ENCODE measurements around the gene UBAC2. TPM values are rescaled to one million over a fixed set of nuclear protein-coding genes. Genes with fewer than 3 reads are reported as not detected.

Gene UBAC2
- total RNA-seq, 1 experiment from 2014 or later = 103 TPM

DNA sequence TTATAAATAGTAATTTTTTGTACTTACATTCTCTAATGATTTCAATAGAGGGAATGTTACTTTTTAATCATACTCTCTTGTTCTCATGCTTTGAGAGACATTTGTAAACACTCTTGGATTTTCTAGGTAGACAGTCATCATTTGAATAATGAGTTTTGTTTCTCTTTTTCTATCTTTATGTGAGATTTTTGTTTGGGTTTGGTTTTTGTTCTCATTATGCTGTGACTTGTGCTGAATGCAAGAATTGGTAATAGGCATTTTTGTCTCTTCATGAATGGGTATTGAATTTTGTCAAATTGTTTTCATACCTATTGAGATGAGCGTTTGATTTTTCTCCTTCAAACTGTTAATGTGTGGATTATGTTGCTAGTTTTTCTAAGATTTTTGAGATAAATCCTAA is 163.3 kb downstream of the UBAC2 start:
- intact Hi-C loops (cut with micrococcal nuclease; ENCODE audit: unreplicated experiment) = no loop called here
- Histone ChIP-seq H3K36me3 (ENCODE audit: control insufficient read depth, insufficient read depth, low read length) (no peaks in the 10 kb centered on the region), H3K4me1 (no peaks in the 10 kb centered on the region), H3K4me3 (ENCODE audit: low read depth, low read length) (no peak overlapping the region), H3K9me3 (no peaks in the 10 kb centered on the region), H3K27me3 (replicated peaks; ENCODE audit: control insufficient read depth, insufficient read depth, low read length) (no peaks in the 10 kb centered on the region)
- DNase-seq = no peak
- no TSS peak for BruUV-seq (replicated peaks)
- no peak overlapping the region for H3K27ac Mint-ChIP-seq (ENCODE audit: unreplicated experiment)
- peaks cover 25% of the 10 kb centered on the region for H3K36me3 Mint-ChIP-seq (ENCODE audit: insufficient read depth, unreplicated experiment)
- ChIA-PET POLR2A (no interaction called here), CTCF (no interaction called here)
- no peaks in the 10 kb centered on the region for H3K9me3 Mint-ChIP-seq (ENCODE audit: unreplicated experiment)
- H3K4me3 Mint-ChIP-seq (ENCODE audit: unreplicated experiment) = no peak overlapping the region
- no peaks in the 10 kb centered on the region for H3K4me1 Mint-ChIP-seq (ENCODE audit: low read depth, unreplicated experiment)
- H3K27me3 Mint-ChIP-seq (ENCODE audit: insufficient read depth, unreplicated experiment) = no peaks in the 10 kb centered on the region
- TF ChIP-seq CTCF (IDR thresholded peaks at IDR 0.05; ENCODE audit: insufficient read depth in 1 of 2, low read depth in 1 of 2, low read length in 1 of 2, severe bottlenecking in 1 of 2, unreplicated experiment in 1 of 2) = no peak

GRCh38 chr13:99366075-99366987 is 165.7 kb downstream of the UBAC2 start:
- Mint-ChIP-seq H3K4me1 (ENCODE audit: low read depth, unreplicated experiment) (no peaks in the 10 kb centered on the region), H3K27ac (ENCODE audit: unreplicated experiment) (no peak overlapping the region), H3K9me3 (ENCODE audit: unreplicated experiment) (no peaks in the 10 kb centered on the region), H3K36me3 (ENCODE audit: insufficient read depth, unreplicated experiment) (peaks cover 31% of the 10 kb centered on the region), H3K27me3 (ENCODE audit: insufficient read depth, unreplicated experiment) (no peaks in the 10 kb centered on the region), H3K4me3 (ENCODE audit: unreplicated experiment) (no peak overlapping the region)
- Histone ChIP-seq H3K36me3 (ENCODE audit: control insufficient read depth, insufficient read depth, low read length) (peaks cover 2% of the 10 kb centered on the region; the same call in 1 of the 2 replicates), H3K9me3 (no peaks in the 10 kb centered on the region), H3K4me1 (no peaks in the 10 kb centered on the region), H3K27me3 (replicated peaks; ENCODE audit: control insufficient read depth, insufficient read depth, low read length) (no peaks in the 10 kb centered on the region), H3K4me3 (ENCODE audit: low read depth, low read length) (no peak overlapping the region)
- POLR2A ChIA-PET = no interaction called here
- CTCF ChIA-PET = no interaction called here
- intact Hi-C loops (cut with micrococcal nuclease; ENCODE audit: unreplicated experiment) = no loop called here
- BruUV-seq (replicated peaks) = no TSS peak
- DNase-seq = no peak
- TF ChIP-seq CTCF (IDR thresholded peaks at IDR 0.05; ENCODE audit: insufficient read depth in 1 of 2, low read depth in 1 of 2, low read length in 1 of 2, severe bottlenecking in 1 of 2, unreplicated experiment in 1 of 2) = no peak

DNA sequence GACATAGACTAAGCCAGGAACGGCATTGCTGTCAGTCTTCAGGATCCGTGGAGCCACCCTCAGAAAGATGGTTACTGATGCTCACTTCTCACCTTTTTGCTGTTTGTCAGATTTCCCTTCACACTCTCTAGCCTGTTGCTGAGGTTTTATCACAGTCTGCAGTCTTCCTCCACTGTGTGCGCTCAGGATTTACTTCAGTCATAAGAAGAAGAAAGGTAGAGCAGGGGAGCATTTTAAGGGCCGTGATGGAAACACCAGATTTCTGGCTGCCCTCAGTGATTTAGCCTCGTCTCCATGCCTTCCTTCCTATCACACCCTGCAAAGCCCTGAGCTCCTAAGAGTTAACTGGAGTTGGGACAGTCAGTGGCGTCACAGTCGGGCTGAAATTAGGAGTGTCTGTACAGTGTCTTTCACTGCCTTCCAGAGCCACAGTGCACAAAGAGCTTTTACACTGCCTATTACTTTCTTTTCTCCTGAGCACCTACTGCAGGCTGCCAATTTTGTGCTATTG is 166.5 kb downstream of the UBAC2 start:
- CTCF ChIA-PET = no interaction called here

More for the DNA sequence above, 166.5 kb downstream of the UBAC2 start:
- DNase-seq = no peak
- Mint-ChIP-seq H3K36me3 (ENCODE audit: insufficient read depth, unreplicated experiment) (peaks cover 35% of the 10 kb centered on the region), H3K4me3 (ENCODE audit: unreplicated experiment) (no peak overlapping the region), H3K27ac (ENCODE audit: unreplicated experiment) (no peak overlapping the region), H3K4me1 (ENCODE audit: low read depth, unreplicated experiment) (no peaks in the 10 kb centered on the region), H3K9me3 (ENCODE audit: unreplicated experiment) (no peaks in the 10 kb centered on the region), H3K27me3 (ENCODE audit: insufficient read depth, unreplicated experiment) (no peaks in the 10 kb centered on the region)
- Histone ChIP-seq H3K4me3 (ENCODE audit: low read depth, low read length) (no peak overlapping the region), H3K36me3 (ENCODE audit: control insufficient read depth, insufficient read depth, low read length) (peaks cover 2% of the 10 kb centered on the region; the same call in 1 of the 2 replicates), H3K4me1 (no peaks in the 10 kb centered on the region), H3K27me3 (replicated peaks; ENCODE audit: control insufficient read depth, insufficient read depth, low read length) (no peaks in the 10 kb centered on the region), H3K9me3 (no peaks in the 10 kb centered on the region)
- intact Hi-C loops (cut with micrococcal nuclease; ENCODE audit: unreplicated experiment) = no loop called here
- TF ChIP-seq CTCF (IDR thresholded peaks at IDR 0.05; ENCODE audit: insufficient read depth in 1 of 2, low read depth in 1 of 2, low read length in 1 of 2, severe bottlenecking in 1 of 2, unreplicated experiment in 1 of 2) = no peak
- BruUV-seq (replicated peaks) = no TSS peak
- POLR2A ChIA-PET = no interaction called here
